ENCODE measurements around the gene RBFOX1.

RBFOX1 gene

GRCh38 chr16:7332611-7333010 is at the start of gene RBFOX1:
Gene RBFOX1, plus strand, starts transcription at chr16:7332845.
- H3K4me3 ChIP-seq (replicated peaks in 1 of 2; ENCODE audit: low read depth in 2 of 2, low read length in 2 of 2): no peak within 1 kb of the TSS
- no peak for DNase-seq (ENCODE audit: low read depth in 2 of 2)
- no peak for TF ChIP-seq CTCF (IDR thresholded peaks at IDR 0.05; ENCODE audit: low read depth, low read length)

GRCh38 chr16:7284780-7285179 is 47.9 kb upstream of the RBFOX1 start:
- no peak overlapping the region for H3K4me3 ChIP-seq (replicated peaks in 1 of 2; ENCODE audit: low read depth in 2 of 2, low read length in 2 of 2)
- no peak for TF ChIP-seq CTCF (IDR thresholded peaks at IDR 0.05; ENCODE audit: low read depth, low read length)
- DNase-seq (ENCODE audit: low read depth in 2 of 2): no peak

- no peak for DNase-seq (ENCODE audit: low read depth in 2 of 2)
- no peak for TF ChIP-seq CTCF (IDR thresholded peaks at IDR 0.05; ENCODE audit: low read depth, low read length)
- no peak overlapping the region for H3K4me3 ChIP-seq (replicated peaks in 1 of 2; ENCODE audit: low read depth in 2 of 2, low read length in 2 of 2)
Measured at GRCh38 chr16:7285520-7285919, 47.1 kb upstream of the RBFOX1 start.

- H3K4me3 ChIP-seq (replicated peaks in 1 of 2; ENCODE audit: low read depth in 2 of 2, low read length in 2 of 2): no peak overlapping the region
- TF ChIP-seq CTCF (IDR thresholded peaks at IDR 0.05; ENCODE audit: low read depth, low read length): no peak
- no peak for DNase-seq (ENCODE audit: low read depth in 2 of 2)
Measured at GRCh38 chr16:7289299-7289698, 43.3 kb upstream of the RBFOX1 start.

GRCh38 chr16:7290682-7291081 is 42.0 kb upstream of the RBFOX1 start:
- TF ChIP-seq CTCF (IDR thresholded peaks at IDR 0.05; ENCODE audit: low read depth, low read length): no peak
- no peak overlapping the region for H3K4me3 ChIP-seq (replicated peaks in 1 of 2; ENCODE audit: low read depth in 2 of 2, low read length in 2 of 2)
- DNase-seq (ENCODE audit: low read depth in 2 of 2): no peak

GRCh38 chr16:7294020-7294419 is 38.6 kb upstream of the RBFOX1 start:
- H3K4me3 ChIP-seq (replicated peaks in 1 of 2; ENCODE audit: low read depth in 2 of 2, low read length in 2 of 2): no peak overlapping the region
- DNase-seq (ENCODE audit: low read depth in 2 of 2): no peak
- TF ChIP-seq CTCF (IDR thresholded peaks at IDR 0.05; ENCODE audit: low read depth, low read length): no peak

- no peak for TF ChIP-seq CTCF (IDR thresholded peaks at IDR 0.05; ENCODE audit: low read depth, low read length)
- DNase-seq (ENCODE audit: low read depth in 2 of 2): no peak
- no peak overlapping the region for H3K4me3 ChIP-seq (replicated peaks in 1 of 2; ENCODE audit: low read depth in 2 of 2, low read length in 2 of 2)
Measured at GRCh38 chr16:7303052-7303610, 29.5 kb upstream of the RBFOX1 start.
